NCI-H2081 treated with DMSO at 0.1 percent for 48 hours (cell line): ENCODE measurements around the gene ABHD2.
"Not testable (repeated sequence)": the region's sequence is repeated elsewhere in the genome, so short reads cannot be mapped to it uniquely, and the experiment has no call there.

Experiments
- DNase-seq: peaks from one replicate; lab custom pipeline; 2025; lab: John Stamatoyannopoulos, UW

ABHD2 gene

GRCh38 chr15:89120479-89121000 lies 32.3 kb downstream of the ABHD2 start:
- DNase-seq: not testable (repeated sequence)

GRCh38 chr15:89121414-89121813 lies 33.2 kb downstream of the ABHD2 start:
- DNase-seq: no peak

DNA sequence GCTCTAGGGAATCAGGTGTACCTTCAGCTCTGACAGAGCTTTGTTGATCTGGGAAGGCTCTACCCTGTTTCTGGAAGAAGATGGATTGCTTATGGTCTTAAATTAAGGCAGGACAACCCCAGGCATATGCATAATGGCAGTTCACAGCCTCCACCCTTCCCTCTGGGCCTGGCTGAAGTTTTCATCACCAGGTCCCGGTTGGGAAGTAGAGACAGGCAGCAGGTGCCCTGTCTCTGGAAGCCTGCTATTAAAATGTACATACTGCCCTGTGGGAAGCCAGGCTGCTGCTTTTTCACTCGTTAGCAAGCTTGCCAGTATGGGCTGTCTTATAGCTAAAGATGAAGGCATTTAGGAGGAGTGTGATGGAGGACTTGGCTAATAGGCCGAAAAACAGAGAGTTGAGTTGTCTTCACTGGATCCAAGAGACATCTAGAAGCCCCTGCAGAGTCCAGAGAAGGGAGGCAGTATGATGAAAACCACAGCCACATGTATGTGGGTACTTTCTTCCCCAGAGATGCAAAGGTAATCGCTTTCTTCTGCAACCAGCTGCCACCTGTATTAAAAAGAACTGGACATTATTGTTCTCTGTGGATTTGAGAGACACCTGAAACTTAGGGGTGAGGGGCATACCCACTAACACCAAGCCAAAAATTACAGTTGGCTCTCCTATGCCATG lies 34.4 kb downstream of the ABHD2 start:
- no peak for DNase-seq

GRCh38 chr15:89123181-89123525 lies 34.9 kb downstream of the ABHD2 start:
- DNase-seq: no peak

DNA sequence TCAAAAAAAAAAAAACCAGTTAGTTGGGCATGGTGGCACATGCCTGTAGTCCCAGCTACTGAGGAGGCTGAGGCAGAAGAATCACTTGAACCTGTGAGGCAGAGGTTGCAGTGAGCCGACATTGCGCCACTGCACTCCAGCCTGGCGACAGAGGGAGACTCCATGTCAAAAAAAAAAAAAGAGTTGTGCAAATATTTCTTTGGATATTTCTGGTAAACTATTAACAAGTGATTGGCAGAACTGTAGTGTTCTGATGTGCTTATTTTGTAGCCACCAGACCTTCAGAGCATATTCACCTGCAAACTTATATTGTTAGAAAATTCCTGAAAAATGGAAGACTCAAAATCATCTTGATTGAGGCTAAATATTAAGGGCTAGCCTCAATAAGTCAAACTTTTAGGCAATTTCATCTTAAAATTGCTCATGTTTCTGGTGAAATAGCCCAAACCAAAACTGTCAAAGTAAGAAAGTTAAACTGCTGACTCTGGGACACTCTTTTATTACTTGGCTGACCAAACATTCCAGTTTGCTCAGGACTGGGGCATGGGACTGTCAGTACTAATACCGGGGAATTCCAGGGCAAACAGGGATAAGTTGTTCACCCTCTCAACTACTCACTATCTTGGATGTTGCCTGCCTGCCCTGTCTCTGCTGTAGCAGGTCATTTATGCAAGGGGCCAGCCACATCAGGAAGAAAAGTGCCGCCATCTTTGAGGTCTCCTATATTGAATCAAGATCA lies 37.0 kb downstream of the ABHD2 start:
- no peak for DNase-seq

GRCh38 chr15:89126009-89126408 lies 37.8 kb downstream of the ABHD2 start:
- no peak for DNase-seq

GRCh38 chr15:89127054-89127702 lies 38.9 kb downstream of the ABHD2 start:
- DNase-seq: no peak

- no peak for DNase-seq
Observed at GRCh38 chr15:89128320-89129122, 40.3 kb downstream of the ABHD2 start.

GRCh38 chr15:89129123-89129815 lies 41.0 kb downstream of the ABHD2 start:
- no peak for DNase-seq

- DNase-seq: no peak
Observed at GRCh38 chr15:89129816-89130134, 41.5 kb downstream of the ABHD2 start.

DNA sequence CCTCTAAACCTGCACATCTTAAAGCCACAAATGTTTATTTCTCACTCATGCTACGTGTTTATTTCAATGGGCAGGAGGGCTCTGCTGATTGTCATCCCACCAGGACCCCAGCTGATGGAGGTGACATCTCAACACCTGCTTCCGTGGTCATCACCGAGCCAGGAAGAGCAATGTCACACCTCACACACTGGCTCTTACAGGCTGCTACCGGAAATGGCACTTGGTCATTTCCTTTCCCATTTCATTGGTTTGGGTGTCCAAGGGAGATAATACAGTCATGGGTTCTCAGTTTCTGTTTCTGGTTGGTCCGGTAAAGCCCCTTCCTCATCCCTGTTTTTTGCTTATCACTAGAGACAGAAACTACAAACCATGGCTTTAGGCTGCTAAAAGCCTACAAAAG lies 41.9 kb downstream of the ABHD2 start:
- DNase-seq: no peak

GRCh38 chr15:89131731-89132130 lies 43.5 kb downstream of the ABHD2 start:
- no peak for DNase-seq

DNA sequence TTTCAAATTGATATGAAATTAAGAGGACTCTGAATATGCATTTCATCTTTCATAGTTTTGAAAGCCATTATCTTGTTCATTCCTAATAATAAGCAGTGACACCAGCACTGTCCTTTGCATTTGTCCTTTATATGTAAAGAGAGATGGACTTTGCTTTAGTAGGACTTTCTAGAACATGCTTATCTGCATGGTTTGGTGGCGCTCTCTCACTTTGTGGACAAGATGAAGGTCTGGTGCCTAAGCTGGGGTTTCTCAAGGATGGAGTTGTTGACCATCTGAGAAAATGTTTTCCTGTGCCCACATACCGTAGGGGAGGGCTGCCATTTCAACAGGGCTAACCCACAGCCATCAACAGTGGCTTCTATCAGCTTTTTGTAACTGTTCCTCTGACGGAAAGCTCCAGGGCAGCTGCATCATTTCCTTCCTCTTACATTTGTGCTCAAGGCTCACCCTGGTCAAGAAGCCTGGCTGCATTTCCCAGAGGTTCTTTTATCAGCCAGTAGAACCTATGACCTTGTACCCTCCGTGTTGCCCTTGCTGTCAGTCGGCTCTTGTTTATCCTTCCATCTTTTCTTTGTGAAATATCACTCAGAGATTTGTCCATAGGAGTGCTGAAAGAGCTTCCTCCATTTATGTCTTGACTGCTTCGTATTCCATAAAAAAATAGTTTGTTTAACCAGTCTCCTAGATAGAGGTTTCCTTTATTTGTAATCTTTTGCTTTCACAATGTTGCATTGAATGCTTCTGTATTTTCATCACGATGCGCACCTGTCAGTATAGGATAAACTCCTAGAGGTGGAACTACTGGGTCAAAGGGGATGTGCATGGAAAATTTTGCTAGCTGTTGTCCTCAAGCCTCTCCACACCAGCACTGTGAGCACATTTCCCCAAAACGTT lies 44.6 kb downstream of the ABHD2 start:
- no peak for DNase-seq

DNA sequence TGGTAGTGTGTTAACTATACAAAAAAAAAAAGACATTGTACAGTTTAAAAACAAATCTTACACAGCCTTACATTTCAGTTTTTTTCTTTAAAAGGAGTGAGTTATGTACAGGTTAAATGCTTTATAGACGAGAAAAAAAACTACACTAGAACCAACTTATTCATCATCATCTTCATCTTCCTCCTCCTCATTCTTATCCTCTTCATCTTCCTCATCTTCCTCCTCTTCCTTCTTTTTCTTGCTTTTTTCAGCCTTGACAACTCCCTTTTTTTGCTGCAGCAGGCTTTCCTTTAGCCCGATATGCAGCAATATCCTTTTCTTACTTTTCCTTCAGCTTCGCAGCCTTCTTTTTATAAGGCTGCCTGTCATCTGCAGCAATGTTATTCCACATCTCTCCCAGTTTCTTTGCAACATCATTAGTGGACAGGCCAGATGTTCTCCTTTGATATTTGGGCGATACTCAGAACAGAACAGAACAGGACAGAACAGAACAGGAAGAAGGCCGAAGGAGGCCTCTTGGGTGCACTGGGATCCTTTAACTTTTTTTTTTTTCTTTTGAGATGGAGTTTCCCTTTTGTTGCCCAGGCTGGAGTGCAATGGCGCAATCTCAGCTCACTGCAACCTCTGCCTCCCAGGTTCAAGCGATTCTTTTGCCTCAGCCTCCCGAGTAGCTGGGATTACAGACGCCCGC lies 47.3 kb downstream of the ABHD2 start:
- DNase-seq: not testable (repeated sequence)

DNA sequence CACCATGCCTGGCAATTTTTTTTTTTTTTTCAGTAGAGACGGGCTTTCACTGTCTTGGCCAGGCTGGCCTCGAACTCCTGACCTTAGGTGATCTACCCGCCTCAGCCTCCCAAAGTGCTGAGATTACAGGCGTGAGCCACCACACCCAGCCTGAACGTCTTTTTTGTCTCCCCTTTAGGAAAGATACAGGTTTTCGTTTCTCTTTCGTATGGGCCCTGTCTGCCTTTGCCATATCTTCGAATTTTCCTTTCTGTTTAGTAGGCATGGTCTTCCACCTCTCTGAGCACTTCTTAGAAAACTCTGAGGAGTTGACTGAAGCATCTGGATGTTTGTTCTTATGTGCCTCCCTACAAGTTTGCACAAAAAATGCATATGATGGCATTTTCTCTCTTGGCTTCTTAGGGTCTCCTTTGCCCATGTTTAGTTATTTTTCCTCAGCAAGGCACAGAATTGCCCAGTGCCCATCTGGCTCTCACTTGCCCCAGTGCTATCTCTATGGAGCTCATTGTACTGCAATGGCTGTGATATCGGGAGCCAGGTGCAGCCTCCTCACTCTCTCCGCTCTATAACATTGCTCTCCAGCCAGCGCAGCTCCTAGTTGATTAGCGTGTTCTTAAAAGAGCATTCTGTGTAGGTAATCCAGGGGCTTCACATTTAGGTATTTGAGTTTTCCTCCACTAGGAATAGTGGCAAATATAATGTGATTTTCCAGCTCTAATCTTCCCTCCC lies 48.0 kb downstream of the ABHD2 start:
- DNase-seq: no peak

DNA sequence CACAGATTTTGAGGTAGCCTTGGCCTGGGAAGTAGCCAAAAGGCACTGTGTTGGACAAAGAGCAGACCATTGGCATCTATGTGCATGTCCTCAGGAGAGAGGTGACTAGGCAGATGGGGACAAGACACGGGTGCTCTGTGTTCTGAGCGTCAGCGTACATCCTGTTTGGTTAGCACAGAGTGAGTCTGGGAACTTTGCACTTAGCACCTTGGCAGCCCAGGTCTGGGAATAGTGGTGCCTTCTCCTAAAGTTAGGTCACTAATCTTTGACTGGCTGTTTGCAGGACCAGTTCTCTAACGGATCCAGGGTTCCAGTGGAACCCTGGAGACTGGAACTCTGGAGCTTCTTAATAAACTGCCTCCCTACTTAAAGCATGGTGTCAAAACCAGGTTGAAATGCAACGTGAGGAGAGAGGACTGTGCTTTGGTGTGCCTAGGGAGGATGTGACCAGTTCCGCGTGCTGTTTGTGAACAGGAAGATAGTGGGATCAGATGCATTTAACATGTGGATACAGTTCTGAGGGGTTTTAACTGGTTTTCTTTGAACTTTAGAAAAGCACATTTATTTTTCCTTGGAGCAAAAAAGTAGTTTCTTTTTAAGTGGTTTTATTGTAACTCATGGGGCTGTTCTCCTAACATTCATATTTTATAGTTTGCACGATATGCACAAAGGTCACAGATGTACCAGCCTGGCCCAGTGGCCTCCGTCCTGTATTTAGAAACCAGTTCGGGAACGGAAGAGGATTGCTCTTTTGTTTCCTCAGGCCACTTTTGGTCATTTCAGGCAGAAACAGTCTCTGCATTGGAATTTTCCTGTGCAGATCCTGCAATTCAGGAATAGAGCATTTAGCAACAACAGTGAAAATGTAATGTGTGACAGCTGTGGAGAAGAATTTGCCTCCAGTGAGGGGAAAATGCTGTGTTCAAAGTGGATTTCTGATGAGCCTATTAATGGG lies 48.8 kb downstream of the ABHD2 start:
- DNase-seq: no peak

DNA sequence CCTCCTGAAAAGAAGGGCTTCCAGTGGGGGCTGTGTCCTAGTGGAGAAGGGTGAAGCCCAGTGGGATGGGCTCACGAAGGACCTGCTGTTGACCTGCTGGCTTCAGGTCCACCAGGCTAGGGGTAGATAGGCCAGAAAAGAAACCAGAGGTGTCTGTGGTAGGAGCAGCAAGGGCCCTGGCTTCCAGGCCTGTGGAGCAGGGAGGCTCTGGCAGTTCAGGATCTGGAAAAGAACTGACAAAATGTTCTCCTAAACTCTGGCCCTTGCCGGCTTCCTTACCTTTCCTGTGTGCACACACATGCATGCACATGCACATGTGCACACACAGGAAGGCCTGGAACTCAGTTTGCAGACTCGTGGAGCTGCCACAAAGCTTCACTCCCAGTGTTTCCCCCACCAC lies 49.7 kb downstream of the ABHD2 start:
- DNase-seq: no peak

- DNase-seq: no peak
Observed at GRCh38 chr15:89138999-89139612, 50.9 kb downstream of the ABHD2 start.
